ENCODE results near the gene MRPS21.
"Not testable (repeated sequence)": the region's sequence is repeated elsewhere in the genome, so short reads cannot be mapped to it uniquely, and the experiment has no call there.

Gene MRPS21

DNA sequence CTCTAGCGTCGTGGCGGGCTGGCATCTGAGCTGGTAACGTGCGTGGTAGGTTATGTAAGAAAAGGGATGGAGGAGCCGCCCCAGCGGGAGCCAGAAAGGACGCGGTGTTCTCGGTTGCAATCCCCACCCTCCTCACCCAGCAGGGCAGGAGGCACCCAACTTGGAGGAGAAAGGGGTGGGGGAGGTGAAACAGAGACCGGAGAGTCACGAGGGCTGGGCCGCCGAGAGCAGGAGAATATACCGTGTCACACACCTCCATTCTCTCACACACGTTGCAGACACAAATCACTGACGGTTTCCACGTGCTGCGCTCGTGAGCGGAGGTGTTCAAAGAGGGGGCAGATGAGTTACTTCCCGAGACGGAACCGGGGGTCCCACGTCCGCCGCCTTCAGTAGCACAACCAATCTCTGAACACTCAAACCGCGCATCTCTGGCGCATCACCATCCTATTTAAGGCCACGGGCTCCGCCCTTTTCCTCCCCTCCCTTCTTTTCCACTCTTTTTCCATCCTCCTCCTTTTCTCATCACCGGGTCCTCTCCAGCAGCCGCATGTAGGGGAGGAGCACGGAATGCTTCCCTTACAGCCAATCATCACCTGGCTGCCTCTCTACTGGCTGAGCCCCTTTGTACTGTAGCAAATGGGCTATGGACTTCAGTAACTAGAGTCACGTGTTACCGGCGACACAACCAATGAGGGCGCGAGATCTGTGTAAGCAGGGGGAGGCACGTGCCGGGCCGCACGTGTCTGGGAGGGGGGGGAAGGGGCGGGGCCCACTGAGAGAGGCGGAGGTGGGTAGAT, 11.7 kb upstream of the MRPS21 start, which contains the start of gene CIART:
Gene CIART, plus strand, starts transcription at position 797 of the 800 bp plus-strand sequence. CDS start 714 bp downstream, outside the sequence.
- DNase-seq: peak; percentile 91 to 92

DNA sequence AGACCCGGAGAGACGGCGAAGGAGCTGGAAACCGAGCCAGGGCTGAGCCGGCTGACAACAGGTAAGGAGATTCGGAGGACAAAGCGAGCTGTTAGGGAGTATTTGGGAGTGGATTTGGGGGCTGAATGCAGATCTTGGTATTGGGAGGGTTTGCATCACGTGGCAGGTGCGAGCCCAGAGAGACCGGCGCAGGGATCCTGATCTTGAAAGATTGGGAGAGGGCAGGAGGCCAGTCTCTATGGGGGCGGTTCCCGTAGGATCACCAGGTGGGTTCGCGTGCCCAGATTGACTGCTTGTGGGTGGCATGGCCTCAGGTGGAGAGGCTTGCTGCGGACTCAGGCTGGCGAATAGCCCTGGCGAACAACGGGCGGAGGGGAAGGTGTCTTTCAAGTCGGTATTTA, 11.1 kb upstream of the MRPS21 start:
- DNase-seq: no peak

DNA sequence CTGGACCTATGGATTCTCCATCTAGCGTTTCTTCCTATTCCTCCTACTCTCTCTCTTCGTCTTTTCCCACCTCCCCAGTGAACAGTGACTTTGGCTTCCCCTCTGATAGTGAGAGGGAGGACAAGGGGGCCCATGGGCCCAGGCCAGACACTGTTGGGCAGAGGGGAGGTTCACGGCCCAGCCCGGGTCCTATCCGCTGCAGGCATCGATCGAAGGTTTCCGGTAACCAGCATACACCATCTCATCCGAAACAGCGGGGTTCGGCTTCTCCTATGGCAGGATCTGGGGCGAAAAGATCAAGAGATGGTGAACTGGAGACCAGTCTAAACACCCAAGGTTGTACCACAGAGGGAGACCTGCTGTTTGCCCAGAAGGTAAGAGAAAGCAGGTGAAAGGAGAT, 10.4 kb upstream of the MRPS21 start:
- no peak for DNase-seq

DNA sequence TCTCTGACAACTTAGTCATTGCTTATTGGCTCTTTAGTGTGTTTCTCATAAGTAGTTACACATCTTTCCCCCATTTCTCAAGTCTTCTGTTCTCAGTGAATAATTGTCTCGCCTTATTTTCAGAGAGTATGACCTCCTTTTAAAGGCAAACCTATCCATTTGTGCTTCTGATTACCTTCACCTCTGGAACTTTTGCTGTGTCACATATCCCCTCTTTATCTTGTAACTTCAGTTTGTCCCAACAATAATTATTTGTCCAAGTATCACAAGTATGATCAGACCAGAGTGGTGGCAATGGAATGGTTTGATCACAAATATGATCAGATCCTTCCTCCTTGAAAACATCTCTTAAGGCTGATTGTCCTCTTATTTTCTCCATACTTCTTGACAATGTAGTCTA, 5.3 kb upstream of the MRPS21 start:
- DNase-seq: no peak

DNA sequence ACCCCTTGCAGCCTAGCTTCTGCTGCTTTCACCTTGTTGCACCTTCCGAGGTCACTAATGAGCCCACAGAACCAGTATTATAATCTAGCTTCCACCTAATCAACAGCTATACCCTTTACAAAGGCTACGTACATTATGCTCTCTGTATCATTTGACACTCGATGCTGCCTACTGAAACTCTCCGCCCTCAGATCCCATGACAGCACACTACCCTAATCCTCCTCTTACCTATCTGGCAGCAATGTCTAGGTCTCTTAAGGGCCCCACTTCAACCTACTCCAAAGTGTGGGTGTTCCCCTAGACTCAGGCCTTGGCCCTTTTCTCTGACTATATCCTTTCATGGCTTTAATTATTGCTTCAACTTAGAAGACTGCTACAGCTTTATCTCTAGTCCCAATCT, 4.8 kb upstream of the MRPS21 start:
- no peak for DNase-seq

DNA sequence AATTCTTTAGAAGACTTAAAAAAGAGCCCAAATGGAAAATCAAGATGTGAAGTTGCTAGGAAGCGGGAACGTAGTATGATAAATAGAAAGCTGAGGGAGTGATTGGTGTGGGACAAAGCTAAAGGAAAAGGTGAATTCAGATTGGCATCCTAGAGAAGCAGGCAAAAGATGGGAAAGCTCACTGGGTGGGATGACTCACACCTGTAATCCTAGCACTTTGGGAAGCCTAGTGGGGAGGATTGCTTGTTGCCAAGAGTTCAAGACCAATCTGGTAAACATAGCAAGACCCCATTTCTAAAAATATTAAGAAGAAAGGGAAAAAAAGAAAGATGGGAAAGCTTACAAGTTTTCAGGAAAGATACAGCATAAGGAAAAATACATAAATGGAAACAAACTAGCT, 1.8 kb downstream of the MRPS21 start:
- DNase-seq: no peak

DNA sequence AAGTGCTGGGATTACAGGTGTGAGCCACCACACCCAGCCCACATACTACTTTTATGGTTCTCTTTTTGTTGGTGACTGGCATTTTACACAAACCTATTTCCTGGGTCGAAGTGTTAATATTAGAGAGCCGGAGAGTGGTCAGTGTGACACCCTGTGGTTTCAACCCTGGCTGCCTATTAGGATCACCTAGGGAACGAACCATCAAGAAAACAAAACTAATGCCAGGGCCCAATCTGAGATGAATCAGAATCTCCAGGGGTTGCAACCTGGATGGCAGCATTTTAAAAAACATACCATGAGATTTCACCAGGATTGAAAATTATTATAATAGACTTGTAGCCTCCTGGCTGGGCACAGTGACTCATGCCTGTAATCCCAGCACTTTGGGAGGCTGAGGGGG, 6.1 kb downstream of the MRPS21 start:
- no peak for DNase-seq

DNA sequence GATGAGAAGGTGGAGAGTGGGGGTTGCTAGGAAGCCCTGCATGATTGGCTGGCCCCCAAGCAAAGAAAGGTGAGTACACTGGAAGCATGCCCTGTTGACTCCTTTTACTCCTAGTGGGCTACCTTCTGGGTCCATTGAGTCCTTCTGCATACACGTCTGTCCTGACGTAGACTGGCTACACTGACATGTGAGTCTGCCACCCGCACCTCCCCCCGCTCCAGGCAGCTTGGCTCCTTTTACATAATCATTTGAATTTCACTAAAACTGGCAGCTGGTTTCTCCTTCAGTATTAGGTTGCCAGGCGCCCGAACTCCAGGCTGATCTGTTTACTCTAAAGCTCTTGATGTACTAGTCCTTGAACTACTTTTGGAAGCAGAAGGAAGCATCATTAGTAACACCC, 8.7 kb downstream of the MRPS21 start:
- no peak for DNase-seq

DNA sequence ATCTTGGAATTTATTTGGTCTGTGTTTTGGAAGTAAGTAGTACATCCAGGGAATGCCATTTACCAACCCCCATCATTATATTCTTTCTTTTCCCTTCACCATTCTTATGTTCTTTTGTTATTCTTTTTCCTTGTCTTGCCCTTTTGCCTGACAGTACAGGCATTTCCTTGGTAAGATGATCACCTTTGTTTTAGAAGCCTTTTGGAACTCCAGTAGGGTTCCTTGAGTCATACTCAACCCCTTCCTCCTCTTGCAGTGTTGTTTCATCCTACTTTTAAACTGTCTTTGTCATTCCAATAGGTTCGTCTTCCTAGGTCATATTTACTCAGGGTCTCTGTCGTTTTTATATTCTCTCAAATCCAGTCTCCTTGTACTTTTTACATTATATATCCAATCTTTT, 9.2 kb downstream of the MRPS21 start:
- no peak for DNase-seq

DNA sequence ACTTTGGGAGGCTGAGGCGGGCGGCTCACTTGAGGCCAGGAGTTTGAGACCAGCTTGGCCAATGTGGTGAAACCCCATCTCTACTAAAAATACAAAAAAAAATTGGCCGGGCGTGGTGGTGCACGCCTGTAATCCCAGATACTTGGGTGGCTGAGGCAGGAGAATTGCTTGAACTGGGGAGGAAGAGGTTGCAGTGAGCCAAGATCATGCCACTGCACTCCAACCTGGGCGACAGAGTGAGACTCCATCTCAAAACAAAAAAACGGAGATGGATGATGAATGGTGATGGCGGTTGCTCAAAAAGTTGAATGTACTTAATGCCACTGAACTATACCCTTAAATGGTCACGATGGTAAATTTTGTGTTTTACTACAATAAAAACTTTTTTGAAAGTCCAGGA, 14.9 kb downstream of the MRPS21 start:
- DNase-seq: not testable (repeated sequence)

DNA sequence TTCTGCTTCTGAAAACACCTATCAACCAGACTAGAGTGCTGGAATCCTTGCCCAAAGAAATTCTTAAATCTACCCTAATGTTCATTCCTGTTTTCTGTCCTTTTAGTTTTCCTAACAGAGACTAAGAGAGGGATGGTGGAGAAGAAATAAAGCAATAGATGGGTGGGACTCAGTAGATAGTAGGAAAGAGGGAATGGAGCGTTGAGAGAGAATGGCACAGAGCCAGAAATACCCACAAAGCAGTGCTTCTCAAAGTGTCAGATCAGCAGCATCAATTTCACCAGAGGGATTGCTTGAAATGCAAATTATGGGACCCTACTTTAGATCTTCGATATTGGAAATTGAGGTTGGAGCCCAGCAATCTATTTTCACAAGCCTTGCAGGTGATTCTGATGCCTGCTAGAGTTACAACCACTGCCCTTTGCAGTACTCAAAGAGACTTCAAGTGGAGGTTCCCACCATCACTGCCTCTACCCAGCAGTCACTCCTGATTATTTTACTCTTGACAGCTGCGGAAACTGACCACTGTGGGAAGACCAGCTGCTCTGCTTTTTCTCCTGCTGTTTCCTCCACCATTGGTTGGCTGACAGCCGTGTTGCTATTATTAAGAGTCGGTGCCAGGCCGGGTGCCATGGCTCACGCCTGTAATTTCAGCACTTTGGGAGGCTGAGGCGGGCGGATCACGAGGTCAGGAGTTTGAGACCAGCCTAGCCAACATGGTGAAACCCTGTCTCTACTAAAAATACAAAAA, 16.3 kb downstream of the MRPS21 start:
- DNase-seq: no peak

DNA sequence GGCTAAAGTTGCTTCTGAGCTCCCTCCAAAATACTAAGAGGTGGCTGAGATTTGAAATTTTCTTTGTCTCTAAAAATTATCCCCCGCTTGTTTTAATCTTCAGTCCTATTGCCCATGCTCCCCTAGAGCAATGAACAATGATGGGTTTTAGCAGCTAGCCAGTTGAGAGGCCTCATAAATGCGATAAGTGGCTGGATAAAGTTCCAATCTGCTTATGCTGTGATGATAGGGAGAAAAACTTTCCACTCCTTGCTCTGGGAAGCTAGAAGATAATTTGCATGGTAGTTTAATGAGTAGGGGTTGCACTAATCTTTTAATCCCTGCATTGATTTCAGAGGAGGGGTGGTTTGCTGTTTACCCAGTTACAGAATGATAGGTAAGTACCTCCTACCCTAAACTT, 18.1 kb downstream of the MRPS21 start:
- no peak for DNase-seq

DNA sequence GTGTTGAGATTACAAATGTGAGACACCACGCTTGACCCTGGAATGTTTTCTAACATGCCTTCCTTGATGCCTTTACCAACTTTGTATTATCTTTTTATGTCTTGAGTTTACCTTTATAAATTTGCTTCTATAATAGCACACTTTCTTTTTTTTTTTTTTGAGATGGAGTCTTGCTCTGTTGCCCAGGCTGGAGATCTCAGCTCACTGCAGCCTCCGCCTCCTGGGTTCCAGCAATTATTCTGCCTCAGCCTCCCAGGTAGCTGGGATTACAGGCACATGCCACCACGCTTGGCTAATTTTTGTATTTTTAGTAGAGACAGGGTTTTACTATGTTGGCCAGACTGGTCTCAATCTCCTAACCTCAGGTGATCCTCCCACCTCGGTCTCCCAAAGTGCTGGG, 21.0 kb downstream of the MRPS21 start:
- DNase-seq: not testable (repeated sequence)

DNA sequence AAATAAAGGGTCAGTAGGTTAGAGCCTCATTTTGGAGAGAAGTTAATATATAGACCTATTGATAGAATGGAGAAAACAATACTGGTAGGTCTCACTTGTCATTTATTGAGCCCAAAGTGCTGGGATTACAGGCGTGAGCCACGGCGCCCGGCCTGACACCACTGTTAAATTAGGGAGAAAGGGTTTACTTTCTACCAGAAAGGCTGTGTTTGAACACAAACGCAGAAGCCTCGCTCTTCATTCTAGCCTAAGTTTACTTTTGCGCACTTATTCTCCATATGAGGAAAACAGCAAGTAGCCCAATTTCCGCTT, 27.0 kb downstream of the MRPS21 start:
- DNase-seq: no peak

DNA sequence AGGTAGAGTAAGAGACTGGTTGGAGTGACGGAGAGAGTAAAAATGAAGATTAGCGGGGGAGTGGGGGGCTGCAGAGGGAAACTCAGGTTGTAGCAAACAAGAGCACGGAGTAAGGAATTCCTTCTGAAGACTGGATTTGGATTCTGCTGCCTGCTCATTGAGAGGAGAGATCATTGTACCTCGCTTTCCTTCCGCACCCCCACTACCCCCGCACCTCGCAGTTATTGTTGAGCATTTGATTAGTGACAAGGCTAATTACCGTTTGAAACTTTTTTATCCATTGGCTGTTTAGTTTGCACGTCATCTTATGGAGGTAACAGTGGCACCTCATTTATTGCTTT, 28.1 kb downstream of the MRPS21 start:
- peak in 1 of 2 donors; percentile 31 for DNase-seq

DNA sequence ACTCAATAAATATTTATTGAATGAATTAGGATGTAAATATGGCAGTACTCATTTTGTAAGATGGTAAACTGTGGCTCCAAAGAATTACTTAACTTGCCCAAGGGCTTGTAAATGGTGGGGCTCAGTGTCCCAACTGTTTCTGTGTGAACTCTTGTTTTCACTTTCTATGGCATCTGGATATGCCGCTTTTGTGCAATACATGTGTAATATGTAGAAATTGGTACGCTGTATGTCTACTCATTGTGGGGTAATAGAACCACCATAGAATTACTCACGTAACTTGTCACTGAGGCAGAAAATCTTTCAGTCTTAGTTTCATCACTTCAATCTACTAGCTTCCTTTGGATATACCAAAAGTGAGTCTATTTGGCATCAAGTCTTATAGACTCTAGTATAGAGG, 28.6 kb downstream of the MRPS21 start:
- DNase-seq: peak; percentile 23

DNA sequence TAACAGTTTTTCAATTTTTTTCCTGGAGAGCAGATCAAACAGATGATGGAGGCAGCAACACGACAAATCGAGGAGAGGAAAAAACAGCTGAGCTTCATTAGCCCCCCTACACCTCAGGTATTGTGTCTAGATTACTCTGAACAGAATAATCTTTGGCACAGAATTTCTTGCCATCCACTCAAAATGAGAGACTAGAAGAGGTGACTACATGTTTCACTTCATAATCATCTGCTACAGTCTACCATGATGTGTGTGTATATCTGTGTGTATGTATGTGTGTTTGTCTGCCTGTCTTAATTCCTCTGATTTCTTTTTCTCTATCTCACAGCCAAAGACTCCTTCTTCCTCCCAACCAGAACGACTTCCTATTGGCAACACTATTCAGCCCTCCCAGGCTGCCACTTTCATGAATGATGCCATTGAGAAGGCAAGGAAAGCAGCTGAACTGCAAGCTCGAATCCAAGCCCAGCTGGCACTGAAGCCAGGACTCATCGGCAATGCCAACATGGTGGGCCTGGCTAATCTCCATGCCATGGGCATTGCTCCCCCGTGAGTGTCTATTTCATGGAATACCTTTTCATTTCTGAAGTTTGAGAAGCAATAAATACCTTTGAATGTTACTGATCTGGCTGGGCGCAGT, 39.1 kb downstream of the MRPS21 start:
- DNase-seq: no peak

DNA sequence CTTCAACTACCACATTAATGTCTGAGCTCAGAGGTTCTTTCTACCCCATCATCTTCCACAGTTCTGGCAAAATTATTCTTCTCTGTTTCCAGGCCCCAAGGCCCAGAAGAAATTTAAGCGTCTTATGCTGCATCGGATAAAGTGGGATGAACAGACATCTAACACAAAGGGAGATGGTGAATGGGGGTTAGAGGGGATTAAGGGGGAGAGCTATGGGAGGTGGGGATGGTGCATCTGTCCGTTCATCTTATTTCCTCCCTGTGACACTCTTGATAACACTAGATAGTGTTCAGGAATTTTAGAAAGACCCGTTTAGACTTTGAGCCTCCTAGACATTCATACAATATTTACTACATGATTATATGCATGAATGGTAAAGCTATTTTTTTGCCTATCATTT, 52.7 kb downstream of the MRPS21 start:
- DNase-seq: no peak

DNA sequence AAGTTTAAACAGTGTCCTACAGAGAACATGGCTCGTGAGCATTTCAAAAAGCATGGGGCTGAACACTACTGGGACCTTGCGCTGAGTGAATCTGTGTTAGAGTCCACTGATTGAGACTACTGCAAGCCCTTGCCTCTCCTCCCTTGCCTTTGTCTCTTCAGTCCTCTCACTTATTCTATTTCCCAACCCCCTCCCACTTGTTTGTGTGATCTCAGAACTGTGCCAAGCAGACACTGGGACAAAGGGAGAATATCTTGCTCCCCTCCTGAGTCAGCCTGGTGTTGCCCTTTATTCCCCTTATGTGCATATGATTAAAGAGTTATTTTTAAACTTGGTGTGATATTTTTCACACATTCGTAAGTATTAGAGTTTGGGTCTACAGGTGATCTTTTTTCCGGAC, 59.2 kb downstream of the MRPS21 start:
- no peak for DNase-seq

Measured in CD4-positive, alpha-beta T cell treated with Interferon alpha-2 for 1 hour (primary cell).